GM18858 (cell line): ENCODE measurements around the gene HSPG2.

Source experiments
- ATAC-seq: cut with Tn5 transposase; IDR thresholded peaks from one replicate; pipeline ENCODE4 v1.9.1; 2021; ENCODE audit not compliant: unreplicated experiment

The HSPG2 gene

GRCh38 chr1:21774835-21775549 is 162.1 kb downstream of the HSPG2 start:
- ATAC-seq = no peak

GRCh38 chr1:21773585-21773984 is 163.5 kb downstream of the HSPG2 start:
- no peak for ATAC-seq
